ENCODE measurements around the gene THADA.
"Not testable (repeated sequence)": the region's sequence is repeated elsewhere in the genome, so short reads cannot be mapped to it uniquely, and the experiment has no call there.

The THADA gene

GRCh38 chr2:43462866-43463641 is 132.8 kb downstream of the THADA start:
- no peak for DNase-seq

- DNase-seq: no peak
Measured at GRCh38 chr2:43461453-43462073, 134.3 kb downstream of the THADA start.

GRCh38 chr2:43460611-43461365 is 135.1 kb downstream of the THADA start:
- DNase-seq: no peak

- no peak for DNase-seq
Measured at GRCh38 chr2:43460174-43460546, 135.7 kb downstream of the THADA start.

GRCh38 chr2:43459446-43460173 is 136.2 kb downstream of the THADA start:
- no peak for DNase-seq

GRCh38 chr2:43458014-43458628 is 137.7 kb downstream of the THADA start:
- DNase-seq: no peak

GRCh38 chr2:43455731-43456642 is 139.9 kb downstream of the THADA start:
- DNase-seq: no peak

GRCh38 chr2:43455296-43455695 is 140.5 kb downstream of the THADA start:
- DNase-seq: no peak

GRCh38 chr2:43454791-43455190 is 141.0 kb downstream of the THADA start:
- DNase-seq: no peak

GRCh38 chr2:43453179-43454170 is 142.4 kb downstream of the THADA start:
- DNase-seq: no peak

- no peak for DNase-seq
Measured at GRCh38 chr2:43452318-43452731, 143.5 kb downstream of the THADA start.

GRCh38 chr2:43450617-43451016 is 145.2 kb downstream of the THADA start:
- DNase-seq: no peak

- DNase-seq: no peak
Measured at GRCh38 chr2:43448822-43449110, 147.1 kb downstream of the THADA start.

- no peak for DNase-seq
Measured at GRCh38 chr2:43448011-43448821, 147.6 kb downstream of the THADA start.

- not testable (repeated sequence) for DNase-seq
Measured at GRCh38 chr2:43446755-43447154, 149.1 kb downstream of the THADA start.

GRCh38 chr2:43445781-43446180 is 150.1 kb downstream of the THADA start:
- DNase-seq: no peak

GRCh38 chr2:43444989-43445645 is 150.7 kb downstream of the THADA start:
- DNase-seq: no peak

GRCh38 chr2:43443282-43443681 is 152.6 kb downstream of the THADA start:
- no peak for DNase-seq

GRCh38 chr2:43441195-43441594 is 154.6 kb downstream of the THADA start:
- no peak for DNase-seq

Data from activated naive CD4-positive, alpha-beta T cell (primary cell).